HG03025 (cell line): ENCODE measurements around the gene TFDP1.

Experiments used
- ATAC-seq: cut with Tn5 transposase; IDR thresholded peaks from one replicate; pipeline ENCODE4 v1.9.1; 2021; ENCODE audit warnings: mild to moderate bottlenecking, moderate library complexity; ENCODE audit not compliant: unreplicated experiment, low FRiP score

TFDP1 gene

GRCh38 chr13:113584205-113584869 lies at the start of gene TFDP1:
TSS of gene TFDP1 (plus strand) at chr13:113584753. CDS start at chr13:113585838, 1,085 bp downstream.
- ATAC-seq: peak; percentile 84

DNA sequence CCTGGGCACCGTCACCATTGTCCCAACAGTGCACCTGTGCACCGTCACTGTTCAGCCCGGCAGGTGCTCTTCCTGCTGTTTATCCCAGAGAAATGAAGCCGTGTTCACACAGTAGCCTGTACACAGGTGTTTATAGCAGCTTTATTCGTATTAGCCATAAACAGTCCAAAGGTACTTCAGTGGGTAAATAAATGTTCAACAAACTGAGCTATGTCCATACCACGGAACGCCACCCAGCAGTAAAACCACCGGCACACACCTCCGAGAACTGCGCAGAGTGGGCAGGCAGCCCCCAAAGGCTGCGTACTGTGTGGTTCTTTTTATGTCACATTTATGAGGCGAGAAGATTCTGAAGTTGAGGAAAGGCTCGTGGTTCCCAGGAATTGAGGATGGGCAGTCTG lies 49.2 kb upstream of the TFDP1 start:
- ATAC-seq: no peak

DNA sequence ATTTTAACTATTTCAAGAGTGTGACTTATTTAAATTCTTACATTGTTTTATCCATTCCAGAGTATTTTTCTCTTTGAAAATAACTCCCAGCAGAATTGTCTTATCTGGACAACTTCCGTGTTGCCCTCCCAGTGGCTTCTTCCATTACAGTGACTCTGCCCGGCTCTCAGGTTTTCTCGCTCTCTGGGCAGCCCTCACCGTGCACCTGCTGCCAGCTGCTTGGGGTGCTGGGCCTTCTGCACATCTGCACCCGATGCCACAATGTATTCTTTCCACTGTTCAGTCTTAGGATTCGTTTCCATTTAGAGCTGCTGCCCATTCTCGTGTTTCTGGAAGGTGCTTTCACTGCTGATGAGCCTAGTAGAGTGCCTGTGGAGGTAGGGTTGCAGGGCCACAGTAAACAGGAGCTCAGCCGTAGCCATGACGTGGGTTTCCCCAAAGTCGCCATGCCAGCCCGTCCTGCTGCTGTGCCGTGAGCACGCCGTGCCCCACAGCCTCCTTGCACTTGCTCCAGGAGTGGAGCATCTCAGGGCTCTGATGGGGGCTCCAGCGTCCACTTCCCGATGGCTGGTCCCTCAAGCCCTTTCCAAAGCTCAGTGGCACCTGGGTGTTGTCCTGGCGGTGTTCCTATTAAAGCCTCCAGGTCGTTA lies 48.0 kb upstream of the TFDP1 start:
- no peak for ATAC-seq

DNA sequence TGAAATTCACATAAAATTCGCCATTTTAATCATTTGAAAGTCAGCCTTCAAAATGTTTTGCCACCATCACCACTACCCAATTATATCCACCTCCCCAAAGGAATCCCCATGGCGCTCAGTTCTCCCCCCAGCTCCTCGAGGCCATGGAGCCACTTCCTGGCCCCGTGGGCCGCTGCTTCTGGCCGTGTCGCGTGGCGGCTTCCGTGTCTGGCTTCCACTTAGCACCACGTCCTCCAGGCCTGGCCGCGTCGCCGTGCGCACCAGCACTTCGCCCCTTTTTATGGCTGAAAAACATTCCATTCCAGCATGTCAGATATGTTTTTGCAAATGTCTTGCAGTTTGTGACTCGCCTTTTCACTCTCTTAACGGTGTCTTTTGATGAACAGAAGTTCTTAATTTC lies 47.3 kb upstream of the TFDP1 start:
- ATAC-seq: no peak

DNA sequence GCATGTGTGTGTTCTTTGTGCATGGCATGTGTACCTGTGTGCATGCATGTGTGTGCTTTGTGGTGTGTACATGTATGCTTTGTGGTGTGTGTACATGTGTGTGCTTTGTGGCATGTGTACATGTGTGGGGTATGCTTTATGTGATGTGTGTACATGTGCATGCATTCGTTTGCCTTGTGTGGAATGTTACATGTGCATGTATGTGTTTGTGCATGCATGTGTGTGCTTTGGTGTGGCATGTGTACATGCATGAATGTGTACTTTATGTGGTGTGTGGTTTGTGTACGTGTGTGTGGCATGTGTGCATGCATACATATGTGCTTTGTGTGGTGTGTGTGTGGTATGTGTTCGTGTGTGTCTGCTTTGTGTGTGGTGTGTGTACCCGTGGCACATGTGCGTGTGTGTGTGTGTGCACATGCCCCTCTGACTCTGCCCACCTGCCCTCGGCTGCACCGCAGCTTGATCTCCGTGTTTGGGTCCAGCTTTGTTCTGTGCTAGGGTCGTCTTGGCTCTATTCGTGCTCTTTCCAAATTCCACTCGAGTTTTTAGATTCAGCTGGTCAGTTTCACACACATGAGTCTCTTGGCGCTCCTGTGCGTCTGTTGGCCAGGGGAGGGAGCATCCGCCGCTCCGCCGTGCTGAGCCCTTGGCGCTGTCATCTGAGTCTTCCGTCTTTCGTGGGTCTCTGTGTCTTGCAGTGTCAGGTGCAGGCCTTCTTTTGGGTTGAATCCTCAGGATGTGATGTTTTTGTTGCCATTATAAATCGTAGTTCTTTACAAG lies 46.5 kb upstream of the TFDP1 start:
- ATAC-seq: no peak

- ATAC-seq: no peak
Observed at GRCh38 chr13:113538689-113539058, 45.9 kb upstream of the TFDP1 start.

- no peak for ATAC-seq
Observed at GRCh38 chr13:113539176-113539575, 45.4 kb upstream of the TFDP1 start.

DNA sequence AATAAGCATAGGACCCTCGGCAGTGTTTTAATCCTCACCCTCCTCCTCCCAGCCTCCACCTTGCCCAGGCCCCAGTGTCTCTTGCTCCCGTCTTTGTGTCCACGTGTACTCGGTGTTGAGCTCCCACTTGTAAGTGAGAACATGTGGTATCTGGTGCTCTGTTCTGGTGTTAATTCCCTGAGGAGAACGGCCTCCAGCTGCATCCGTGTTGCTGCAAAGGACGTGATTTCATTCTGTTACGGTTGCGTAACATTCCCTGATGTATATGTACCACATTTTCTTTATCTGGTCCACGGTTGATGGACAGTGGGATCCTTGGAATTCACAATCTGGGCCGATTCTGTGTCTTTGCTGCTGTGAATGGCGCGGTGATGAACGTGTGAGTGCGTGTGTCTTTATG lies 44.7 kb upstream of the TFDP1 start:
- ATAC-seq: no peak

- ATAC-seq: no peak
Observed at GRCh38 chr13:113540523-113540922, 44.0 kb upstream of the TFDP1 start.

- ATAC-seq: no peak
Observed at GRCh38 chr13:113542751-113543424, 41.7 kb upstream of the TFDP1 start.

GRCh38 chr13:113544071-113544891 lies 40.3 kb upstream of the TFDP1 start:
- ATAC-seq: no peak

- no peak for ATAC-seq
Observed at GRCh38 chr13:113544896-113545295, 39.7 kb upstream of the TFDP1 start.

DNA sequence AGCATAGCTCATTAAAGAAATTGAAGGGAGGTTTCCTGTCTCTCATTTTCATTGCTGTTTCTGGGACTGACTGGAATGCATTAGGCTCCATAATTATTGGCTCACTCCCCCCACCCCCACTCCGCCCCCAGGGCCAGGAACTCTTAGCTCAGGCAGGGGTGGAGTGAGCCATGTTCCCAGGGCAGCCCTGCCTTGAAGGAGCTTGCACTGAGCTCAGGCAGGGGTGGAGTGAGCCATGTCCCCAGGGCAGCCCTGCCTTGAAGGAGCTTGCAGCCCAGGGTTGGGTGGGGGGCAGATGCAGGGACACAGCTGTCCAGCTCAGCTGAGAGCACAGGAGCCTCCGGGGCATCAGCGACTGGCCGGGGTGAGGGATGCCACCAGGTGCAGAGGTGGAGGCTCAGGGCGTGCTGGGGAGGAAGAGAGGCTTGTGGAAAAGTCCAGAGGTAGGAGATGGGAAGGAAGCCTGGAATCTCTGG lies 39.1 kb upstream of the TFDP1 start:
- no peak for ATAC-seq

GRCh38 chr13:113545931-113546516 lies 38.5 kb upstream of the TFDP1 start:
- no peak for ATAC-seq

DNA sequence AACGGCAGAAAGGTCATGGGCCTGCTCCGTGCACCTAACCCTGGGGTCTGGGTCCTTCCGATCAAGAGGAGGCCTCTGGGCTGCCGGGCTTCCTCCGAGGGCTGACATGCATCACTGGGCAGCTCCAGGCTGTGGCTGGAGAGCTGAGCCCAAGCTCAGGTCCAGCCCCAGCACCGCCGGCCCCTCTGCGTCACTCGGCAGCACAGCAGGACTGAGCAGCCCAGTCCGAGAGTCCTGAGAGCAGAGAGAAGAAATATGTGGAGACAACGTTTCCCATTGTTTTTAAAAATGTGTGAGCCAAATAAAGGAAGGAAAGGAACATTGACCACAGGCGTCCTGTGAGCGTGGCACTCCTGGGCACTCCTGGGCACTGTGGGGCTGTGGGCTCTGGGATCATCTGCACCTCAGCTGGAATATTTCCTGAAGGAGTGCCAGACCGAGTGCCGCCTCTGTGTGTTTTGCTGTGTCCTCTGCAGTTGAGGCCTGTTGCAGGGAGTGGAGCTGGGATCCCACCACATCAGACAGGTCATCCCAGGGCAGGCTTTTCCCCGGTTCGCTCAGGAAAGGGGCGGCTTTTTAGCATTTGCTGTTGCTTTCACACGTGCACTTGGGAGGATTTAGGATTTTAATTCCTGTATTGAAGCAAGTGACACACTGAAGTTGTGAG lies 37.8 kb upstream of the TFDP1 start:
- no peak for ATAC-seq

DNA sequence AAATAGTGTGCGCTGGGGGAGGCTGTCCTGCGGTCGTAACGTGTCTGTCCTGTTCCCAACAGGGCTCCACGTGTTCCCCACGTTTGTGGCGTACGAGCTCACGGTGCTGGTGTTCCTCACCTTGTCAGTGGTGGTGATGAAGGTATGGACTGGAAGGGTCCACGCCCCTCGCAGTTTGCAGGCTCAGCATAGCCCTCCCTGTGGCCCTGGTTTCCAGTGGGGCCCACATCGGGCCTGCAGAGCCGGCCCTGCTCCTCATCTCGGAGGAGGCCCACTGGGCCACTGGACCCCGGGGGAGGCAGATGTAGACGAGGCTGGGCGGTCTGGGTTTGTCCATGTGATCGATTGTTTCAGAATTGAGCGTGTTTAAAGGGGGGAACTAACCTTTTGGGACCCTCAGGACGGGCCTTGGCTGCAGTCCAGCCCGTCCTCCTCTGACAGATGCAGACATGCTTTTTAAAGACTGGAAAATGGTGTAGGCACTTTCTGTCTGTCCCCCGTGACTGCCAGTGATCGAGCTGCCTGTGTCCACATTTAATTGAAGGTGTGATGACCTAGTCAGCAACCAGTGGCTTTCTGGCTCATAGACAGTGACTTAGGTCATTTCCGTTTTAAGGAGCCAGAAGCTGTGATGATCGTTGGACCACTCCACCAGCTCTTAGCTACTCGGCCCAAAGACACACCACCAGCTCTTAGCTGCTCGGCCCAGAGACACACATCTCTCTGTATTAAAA lies 37.1 kb upstream of the TFDP1 start:
- ATAC-seq: no peak

DNA sequence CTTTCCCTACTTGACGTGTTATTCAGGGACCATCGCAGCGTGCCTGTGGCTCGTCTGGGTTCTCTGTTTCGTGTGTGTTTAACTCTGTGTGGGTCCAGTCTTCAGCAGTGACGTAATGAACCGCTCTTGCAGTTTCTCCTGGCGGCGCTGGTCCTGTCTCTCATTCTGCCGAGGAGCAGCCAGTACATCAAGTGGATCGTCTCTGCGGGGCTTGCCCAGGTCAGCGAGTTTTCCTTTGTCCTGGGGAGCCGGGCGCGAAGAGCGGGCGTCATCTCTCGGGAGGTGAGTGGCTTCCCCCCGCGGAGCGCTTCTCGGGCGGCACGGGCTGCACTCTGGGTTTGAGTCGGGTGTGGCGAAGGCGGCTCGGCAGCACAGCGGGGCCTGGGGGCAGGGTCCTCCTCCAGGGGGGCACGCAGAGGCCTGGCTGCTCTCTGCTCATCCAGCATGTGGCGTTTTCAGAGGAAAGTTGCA lies 36.3 kb upstream of the TFDP1 start:
- ATAC-seq: no peak
